NCI-H345 (cell line): Measurements from ENCODE around the gene KRT26.
"Not testable (repeated sequence)": the region's sequence is repeated elsewhere in the genome, so short reads cannot be mapped to it uniquely, and the experiment has no call there.

ENCODE experiments used
- DNase-seq: peaks from one replicate; lab custom pipeline; 2025; lab: John Stamatoyannopoulos, UW

The KRT26 gene

DNA sequence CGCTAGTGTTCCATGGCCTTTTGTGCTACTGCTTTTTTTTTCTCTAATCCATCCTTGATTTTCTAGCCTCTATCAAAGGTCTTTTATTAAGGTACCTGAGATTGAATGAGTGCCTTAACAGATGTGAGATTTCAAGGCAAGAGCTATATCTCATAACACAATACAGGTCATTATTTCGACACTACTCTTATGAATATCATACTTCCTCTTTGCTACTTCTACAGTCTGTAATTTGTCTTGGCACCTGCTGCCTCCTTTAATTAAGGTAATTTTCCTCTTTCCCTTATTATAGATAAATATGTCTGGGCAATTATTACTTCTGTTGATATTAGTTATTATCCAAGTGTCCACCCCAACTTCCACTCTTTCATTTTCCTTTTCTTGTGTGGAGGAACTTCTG, 22.5 kb upstream of the KRT26 start:
- no peak for DNase-seq

DNA sequence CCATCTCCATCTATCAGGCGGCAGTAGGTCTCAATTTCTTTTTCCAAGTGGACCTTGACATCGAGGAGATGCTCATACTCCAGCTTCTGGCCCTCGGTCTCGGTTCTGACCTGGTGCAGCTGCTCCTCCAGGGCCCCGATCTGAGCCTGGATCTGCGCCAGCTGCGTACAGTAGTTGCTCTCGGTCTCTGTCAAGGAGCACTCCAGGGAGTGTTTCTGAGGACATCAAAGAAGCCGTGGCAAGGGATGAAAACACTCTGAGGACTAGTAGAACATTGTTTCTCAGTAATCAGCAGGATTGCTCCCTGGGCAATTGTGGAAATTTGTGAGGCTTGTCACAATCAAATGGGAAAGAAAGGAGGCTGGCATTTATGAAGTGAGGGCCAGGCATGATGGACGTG, 21.8 kb upstream of the KRT26 start:
- no peak for DNase-seq

DNA sequence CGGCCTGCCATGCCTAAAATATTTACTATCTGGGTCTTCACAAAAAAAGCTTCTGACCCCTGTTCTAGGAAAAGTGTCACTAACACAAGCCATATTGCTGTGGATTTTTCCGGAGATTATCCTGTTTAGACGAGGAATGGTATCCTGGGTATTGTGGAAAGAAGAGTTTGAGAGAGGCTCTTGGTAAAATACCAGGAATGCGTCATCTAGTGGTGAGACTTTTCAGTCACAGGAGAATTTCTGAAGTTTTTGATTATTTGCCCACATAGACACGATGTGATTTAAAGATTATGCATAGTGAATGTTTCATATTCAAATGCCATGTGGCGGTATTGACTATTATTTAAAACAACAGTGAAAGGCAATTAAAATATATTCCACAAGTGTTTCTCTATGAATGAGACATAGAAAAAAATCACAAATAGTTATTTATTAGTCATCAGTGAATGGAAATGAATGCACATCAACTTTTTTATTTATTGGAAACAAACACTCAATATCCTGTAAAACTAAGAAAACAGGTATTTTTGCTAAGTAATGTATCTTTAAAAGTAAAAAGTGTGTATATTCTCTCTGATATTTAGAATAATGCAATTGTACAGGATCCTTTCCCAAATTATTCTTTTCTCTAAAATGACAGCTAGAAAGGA, 19.9 kb upstream of the KRT26 start:
- no peak for DNase-seq

DNA sequence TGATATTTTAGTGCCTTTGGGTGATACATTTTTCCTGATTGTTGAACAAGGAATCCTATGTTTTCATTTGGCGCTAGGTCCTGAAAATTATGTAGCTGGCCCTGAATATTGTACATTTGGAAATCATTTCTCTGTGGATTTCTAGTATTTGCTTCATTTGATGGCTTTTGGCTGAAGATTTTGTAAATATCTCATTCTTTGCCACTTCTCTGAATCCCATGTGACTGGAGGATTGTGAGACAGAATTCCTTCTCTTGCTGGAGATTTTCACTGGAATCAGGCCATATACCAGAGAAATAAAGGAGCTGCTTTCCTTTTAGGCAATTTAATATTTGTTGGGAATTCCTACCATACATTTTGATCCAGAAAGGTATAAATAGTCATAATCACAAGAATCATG, 19.1 kb upstream of the KRT26 start:
- no peak for DNase-seq

DNA sequence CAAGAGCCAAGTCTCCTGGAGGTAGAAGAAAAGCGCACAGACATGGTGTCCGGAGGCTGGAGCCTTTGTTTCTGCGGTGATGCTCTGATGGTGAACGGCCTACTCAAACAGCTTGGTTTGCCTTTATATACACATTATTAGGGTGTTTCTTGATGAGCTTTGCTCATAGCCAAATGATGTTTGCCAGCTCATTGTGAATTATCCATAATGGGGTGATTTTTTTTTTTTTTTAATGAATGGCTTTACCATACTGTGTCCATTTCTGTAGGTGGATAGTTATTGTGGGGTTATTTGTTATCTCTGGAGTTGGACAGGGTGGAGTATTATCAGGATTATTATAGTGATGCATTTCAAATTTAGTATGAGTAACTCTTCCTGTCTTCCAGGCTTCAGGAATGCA, 10.4 kb upstream of the KRT26 start, which contains the start of gene KRT27:
Gene KRT27 (minus strand): TSS at position 101 of the 400 bp plus-strand sequence. CDS start 57 bp downstream, at position 44.
- DNase-seq, result no peak

DNA sequence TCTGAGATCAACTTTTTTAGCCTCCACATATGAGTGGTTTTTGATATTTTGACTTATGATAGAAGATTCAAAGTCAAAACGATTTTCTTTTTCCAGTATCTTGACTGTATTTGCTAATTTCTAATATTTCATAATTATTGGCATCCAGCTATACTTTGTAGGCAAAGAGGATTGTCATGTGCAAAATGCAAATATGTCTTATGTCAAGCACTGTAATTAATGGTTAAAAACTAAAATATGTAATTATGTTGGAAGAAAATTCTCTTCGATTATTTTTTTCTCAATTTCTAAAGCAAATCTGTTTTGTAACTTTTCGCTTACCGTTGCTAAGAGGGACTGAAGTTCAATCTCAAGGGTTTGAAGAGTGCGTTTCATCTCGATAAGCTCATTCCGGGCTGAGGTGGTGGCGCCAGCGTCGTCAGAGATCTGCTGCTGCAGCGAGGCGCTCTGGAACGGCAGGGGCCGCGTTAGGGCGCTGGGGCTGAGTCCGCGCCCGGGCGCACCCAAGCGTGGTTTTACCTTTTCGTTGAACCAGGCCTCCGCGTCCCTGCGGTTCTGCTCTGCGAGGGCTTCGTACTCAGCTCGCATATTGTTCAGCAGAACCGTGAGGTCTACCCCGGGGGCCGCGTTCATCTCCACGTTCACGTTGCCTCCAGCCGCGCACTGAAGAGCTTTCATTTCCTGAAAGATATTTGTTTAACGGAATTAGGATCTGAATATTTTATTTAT, 7.3 kb upstream of the KRT26 start:
- DNase-seq, result peak; percentile 7

DNA sequence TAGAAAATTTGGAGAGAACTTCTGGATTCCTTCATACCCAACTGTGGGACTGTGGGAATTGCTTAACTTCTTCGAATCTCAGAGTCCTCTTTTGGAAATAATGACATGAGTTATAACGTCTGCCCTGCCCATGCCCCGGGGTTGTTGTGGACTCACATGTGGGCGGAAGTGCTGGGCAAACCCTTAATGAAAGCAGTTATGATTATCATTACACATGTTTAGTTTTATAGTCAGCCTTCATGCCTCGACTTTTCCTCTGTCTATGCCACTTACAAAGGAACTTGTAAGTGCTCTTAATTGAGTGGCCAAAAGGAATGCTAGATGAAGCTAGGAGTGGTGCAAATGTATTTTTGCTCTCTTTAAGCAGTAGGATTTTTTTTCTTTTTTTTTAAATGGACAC, 6.5 kb upstream of the KRT26 start:
- no peak for DNase-seq

DNA sequence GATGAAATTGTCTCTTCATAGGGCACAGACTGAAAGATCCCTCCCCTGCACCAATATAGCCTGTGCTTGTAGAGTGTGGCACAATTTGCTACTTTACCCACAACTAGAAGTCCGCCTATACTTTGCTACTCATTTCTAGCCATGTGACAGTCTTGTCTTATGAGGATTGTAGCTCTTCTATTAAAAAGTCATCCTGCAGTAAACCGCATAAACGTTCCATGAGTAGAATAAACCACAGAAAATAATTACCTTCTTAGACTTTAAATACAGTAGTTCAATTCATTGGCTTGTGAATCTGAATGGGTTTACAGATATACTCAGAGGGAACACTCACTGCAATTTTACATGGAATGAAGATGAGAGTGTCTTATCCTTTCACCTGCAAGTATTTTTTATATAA, 6.0 kb upstream of the KRT26 start:
- DNase-seq, result no peak

DNA sequence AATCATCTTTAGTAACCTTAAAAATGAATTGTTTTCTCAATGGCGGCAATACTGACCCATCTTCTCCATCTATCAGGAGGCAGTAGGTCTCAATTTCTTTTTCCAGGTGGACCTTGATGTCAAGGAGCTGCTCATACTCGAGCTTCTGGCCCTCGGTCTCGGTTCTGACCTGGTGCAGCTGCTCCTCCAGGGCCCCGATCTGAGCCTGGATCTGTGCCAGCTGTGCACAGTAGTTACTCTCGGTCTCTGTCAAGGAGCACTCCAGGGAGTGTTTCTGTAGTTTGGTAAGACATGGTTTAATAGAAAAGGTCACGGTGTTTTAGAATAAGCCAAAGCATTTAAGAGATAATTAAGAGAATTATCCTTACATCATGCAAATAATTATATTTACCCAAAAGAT, 5.5 kb upstream of the KRT26 start:
- peak; percentile 22 for DNase-seq

DNA sequence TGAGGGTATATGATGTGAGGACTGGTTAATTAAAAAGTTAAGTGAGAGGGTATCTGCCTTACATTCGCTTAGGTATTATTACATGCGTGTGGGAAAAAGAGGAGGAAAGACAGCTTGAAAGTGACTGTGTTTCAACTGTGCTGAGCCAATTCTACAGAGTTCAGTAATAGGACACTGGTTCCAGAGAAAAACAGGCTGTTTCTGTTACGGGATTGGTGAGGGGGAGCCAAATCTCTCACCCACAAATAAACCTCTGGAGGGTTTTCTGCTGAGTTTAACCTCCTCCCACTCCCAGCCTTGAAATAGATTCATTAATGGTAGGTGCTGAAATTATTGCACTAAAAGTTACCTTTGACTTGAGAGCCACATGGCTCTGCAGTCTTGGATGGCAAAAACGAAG, 3.9 kb upstream of the KRT26 start:
- DNase-seq, result no peak

DNA sequence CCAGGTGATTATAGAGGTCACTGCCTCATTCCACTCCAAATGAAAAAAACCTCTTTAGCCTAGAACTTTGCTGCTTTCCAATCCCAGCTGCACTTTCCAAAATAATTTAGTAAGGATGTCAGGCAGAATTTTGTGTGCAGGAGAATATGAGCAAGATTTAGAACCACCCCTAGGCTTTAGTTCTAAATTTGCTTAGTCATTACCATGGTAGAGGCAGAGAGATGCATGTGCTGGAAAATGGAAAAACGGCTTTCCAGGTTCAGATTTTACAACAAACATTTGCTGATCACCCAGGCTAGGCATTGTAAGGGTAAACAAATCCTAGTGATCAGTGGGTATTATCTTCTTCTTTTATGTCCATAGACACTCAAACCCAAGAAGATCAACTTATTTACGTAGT, 6.3 kb downstream of the KRT26 start:
- no peak for DNase-seq

DNA sequence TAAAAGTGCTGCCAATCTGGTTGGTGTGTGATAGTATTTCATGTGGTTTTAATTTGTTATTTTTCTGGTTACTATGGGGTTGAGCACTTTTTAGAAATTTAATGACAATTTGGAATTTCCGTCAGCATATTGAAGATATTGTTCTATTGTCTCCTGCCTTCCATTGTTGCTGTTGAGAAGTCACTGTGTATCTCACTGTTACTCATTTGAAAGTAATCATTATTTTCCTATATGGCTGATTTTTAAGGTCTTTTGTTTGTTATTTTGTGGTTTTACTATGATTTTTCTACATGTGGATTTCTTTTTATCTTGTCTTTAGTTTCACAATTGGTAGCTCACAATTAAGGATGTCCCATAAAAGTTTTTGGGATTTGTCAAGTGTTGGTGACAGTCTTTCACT, 8.2 kb downstream of the KRT26 start:
- DNase-seq, result no peak

DNA sequence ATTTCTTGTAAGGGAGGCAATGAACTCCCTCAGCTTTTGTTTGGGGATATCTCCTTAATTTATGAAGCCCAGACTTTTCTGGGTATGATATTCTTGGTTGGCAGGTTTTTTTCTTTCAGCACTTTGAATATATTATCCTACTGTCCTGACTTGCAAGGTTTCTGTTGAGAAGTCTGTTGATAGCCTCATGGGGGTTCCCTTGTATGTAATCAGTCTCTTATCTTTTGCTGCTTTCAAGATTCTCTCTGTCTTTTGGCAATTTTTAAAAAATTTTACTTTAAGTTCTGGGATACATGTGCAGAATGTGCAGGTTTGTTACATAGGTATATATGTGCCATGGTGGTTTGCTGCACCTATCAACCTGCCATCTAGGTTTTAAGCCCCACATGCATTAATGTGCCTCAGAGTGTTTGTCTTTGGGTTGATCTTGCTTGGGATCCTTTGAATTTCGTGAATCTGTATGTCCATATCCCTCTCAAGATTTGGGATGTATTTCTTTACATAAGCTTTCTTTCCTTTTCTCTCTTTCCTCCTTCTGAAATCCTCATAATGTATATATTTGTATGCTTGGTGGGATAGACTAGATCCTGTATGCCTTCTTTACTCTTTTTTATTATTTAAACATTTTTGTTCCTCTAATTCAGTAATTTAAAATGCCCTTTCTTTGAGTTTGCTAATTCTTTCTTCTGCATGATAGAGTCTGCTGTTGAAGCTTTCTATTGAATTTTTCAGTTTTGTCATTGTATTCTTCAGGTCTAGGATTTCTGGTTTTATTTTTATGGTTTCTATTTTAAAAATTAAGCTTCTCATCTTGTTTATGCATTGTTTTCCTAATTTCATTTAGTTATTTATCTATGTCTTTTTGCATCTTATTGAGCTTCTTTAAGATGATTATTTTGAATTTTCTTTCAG, 11.6 kb downstream of the KRT26 start:
- no peak for DNase-seq

DNA sequence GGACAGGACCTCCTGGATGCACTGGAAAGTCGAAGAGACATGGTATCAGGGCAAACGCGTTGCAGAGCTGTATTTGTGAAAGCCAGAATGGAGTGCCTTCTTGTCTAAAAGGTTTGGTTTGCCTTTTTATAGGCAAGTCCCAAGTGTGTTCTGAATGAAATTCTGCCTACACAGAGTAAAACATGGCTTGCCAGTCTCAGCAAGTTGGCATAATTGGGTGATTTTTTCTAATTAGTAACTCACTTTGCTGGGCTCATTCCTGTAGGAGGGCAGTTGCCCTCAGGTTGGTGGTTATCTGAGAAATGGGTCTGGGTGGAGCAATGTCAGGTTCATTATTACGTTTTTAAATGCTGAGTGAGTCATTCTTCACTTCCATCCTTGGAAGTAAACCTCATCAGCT, 16.8 kb downstream of the KRT26 start, which contains the start of gene KRT25:
Gene KRT25 (minus strand): TSS at position 101 of the 400 bp plus-strand sequence. CDS start 60 bp downstream, at position 41.
- no peak for DNase-seq

DNA sequence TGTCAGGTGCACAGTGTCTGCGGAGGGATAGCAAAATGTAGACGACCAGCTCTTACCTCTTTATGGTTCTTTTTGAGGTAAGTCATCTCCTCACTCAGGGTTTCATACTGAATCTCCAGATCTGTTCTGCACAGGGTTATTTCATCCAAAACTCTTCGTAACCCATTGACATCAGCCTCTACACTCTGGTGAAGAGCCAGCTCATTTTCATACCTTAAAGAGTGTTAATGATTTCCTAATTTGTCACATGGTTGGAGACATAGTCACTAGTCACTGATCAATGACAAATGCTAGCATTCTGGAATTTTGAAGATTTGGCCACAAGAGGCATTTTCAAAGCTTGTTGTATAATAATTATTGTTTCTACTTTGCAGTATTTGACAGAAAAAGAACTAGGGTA, 18.2 kb downstream of the KRT26 start:
- no peak for DNase-seq

DNA sequence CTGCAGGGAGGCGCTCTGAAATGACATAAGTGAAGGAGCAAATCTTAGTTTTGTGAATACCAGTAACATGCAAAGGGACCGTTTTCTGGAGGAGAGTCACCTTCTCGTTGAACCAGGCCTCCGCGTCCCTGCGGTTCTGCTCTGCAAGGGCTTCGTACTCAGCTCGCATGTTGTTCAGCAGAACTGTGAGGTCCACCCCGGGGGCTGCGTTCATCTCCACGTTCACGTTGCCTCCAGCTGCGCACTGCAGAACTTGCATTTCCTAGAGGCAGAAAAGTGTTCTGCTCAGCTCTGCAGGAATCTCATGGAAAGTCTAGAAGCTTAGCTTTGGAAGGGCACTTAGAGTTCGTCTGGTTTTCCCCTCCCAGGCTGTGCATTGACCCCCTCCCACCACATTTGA, 20.9 kb downstream of the KRT26 start:
- no peak for DNase-seq

DNA sequence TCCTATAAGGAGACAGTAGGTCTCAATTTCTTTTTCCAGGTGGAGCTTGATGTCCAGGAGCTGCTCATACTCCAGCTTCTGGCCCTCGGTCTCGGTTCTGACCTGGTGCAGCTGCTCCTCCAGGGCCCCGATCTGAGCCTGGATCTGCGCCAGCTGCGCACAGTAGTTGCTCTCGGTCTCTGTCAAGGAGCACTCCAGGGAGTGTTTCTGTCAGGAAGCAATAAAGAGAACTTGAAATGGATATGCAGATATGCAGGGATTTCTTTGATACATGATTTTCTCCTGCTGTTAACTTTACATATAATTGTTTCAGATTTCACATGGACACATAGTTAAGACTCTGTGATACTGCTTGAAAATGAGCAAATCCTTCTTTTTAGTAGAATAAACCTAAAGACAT, 21.6 kb downstream of the KRT26 start:
- no peak for DNase-seq

DNA sequence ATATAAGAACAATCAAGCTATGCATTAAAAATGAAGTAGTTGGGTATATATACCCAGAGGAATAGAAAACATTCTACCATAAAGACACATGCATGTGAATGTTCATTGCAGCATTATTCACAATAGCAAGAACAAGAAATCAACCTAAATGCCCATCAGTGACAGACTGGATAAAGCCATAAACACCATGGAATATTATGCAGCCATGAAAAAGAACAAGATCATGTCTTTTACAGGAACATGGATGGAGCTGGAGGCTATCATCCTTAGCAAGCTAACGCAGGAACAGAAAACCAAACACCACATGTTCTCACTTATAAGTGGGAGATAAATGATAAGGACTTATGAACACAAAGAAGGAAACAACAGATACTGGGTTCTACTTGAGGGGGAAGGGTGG, 23.3 kb downstream of the KRT26 start:
- DNase-seq, result not testable (repeated sequence)

DNA sequence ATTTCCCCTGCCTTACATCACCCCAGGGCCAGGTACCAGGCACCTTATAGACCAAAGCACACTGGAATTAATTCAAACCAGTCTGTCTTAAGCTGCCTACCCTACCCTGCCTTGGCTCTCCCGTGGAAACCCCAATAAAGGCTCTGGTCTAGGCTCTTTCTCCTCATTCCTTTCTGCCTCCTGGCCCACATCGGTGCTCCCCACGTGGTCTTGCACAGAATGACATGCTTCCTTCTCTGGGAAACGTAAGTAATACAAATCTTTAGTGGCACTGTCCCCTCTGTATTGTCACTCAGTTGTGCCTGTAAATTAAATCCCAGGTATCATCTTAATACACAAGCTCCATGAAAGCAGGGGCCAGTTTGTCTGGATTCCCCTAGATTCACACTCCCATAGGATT, 33.4 kb downstream of the KRT26 start:
- no peak for DNase-seq

DNA sequence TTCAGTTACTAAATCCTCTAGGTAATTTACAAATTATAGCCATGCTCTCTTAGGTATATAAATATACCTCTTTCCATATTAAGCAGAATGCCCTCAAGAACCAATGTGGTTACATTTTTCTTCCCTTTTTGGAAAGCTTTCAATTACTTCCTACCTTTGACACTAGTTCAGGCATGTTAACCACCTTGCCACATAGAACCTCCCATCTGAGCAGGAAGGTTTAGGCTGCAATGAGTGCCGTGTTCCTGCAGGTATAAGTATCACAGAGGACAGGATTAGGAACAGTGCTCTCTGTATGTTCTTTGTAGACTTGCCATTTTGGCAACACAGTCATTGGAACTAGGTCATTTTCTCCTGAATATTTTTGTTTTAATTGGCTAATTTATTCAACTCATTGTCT, 37.0 kb downstream of the KRT26 start:
- no peak for DNase-seq

DNA sequence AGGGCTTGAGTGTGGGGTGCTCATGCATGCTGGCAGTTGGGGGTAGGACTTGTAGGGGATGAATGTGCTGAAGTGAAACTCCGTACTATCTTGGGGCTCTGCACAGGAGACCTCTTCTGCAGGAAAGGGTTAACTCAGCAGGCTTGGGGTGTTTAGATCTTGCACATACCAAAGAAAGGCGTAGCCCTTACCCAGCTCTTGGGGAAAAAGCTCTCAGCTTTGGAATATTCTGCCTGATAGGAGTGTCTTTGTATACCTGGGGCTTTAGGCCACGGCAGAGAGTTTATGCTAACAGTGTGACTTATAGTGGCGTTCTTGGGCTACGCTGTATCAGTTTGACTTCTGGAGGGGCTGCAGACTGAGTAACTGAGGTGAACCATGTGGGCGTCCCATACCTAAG, 38.0 kb downstream of the KRT26 start:
- no peak for DNase-seq

DNA sequence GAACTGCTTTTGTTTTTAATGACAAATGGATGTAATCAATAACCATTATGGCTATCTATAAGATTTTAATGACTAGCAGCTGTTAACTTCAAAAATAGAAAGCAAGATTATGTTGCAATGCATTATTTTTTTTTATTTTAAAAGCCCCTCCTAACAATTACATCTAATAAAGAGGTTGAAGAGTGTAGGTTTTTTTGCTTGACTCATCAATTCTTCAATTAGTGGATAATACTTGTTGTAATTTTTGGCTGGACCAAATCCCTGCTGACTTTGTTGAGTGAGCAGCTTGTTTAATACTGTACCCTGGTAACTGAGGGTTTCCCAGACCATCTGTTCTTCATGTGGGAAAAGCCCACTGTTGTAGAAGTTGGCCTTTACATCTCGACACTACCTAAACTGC, 41.0 kb downstream of the KRT26 start:
- no peak for DNase-seq
